OCI-LY7 (cell line): Measurements from ENCODE around the gene TAF4. TPM values are rescaled to one million over a fixed set of nuclear protein-coding genes. Genes with fewer than 3 reads are reported as not detected.

Experiments
- BruUV-seq: library from RNA; stranded (reverse); fragments of 400-500 nt; replicated peaks from 2 replicates; lab custom pipeline; 2021; lab: Mats Ljungman, UMichigan
- CTCF ChIA-PET: fragments of 300-600 bp; sonication (Branson Sonifier 250); formaldehyde crosslinking; loops from one replicate; lab custom pipeline; 2022; ENCODE audit warnings: antibody characterized with exemption; ENCODE audit not compliant: unreplicated experiment; lab: Charles Lee
- POLR2A ChIA-PET: fragments of 300-600 bp; sonication (Branson Sonifier 250); formaldehyde crosslinking; loops from one replicate; lab custom pipeline; 2022; ENCODE audit warnings: antibody characterized with exemption; lab: Charles Lee
- DNase-seq: peaks from one replicate; pipeline ENCODE4 v3.0.0-alpha.2; 2015; ENCODE audit warnings: low spot score
- H2AFZ ChIP-seq: fragments of 200-600 bp; sonication (generic), shearing (Covaris generic); 2 replicates; pipeline ENCODE4 v1.6.1; 2014; ENCODE audit warnings: mild to moderate bottlenecking, antibody characterized with exemption, low read length, moderate library complexity
- H3K27ac ChIP-seq: fragments of 200-600 bp; sonication (generic); 2 replicates; pipeline ENCODE4 v1.5.1; 2014; ENCODE audit warnings: mixed run types, low read depth, mild to moderate bottlenecking, moderate library complexity, low read length, inconsistent platforms; ENCODE audit not compliant: poor library complexity, severe bottlenecking
- H3K36me3 ChIP-seq: fragments of 200-600 bp; sonication (generic); 2 replicates; pipeline ENCODE4 v1.6.1; 2014; ENCODE audit warnings: mild to moderate bottlenecking, antibody characterized with exemption, low read length, moderate library complexity, mixed read lengths; ENCODE audit not compliant: insufficient read depth
- H3K4me1 ChIP-seq: fragments of 200-600 bp; sonication (generic); 2 replicates; pipeline ENCODE4 v1.5.1; 2014; ENCODE audit warnings: mild to moderate bottlenecking, low read length; ENCODE audit not compliant: insufficient read depth, poor library complexity, severe bottlenecking
- H3K4me2 ChIP-seq: fragments of 200-600 bp; sonication (generic); 2 replicates; pipeline ENCODE4 v1.6.1; 2014; ENCODE audit warnings: mild to moderate bottlenecking, low read length
- H3K4me3 ChIP-seq: fragments of 200-600 bp; sonication (generic); 2 replicates; pipeline ENCODE4 v1.5.1; 2014; ENCODE audit warnings: mild to moderate bottlenecking, low read depth, low read length; ENCODE audit not compliant: poor library complexity, severe bottlenecking
- H3K79me2 ChIP-seq: fragments of 200-600 bp; sonication (generic); 2 replicates; pipeline ENCODE4 v1.6.1; 2016; ENCODE audit warnings: low read depth, mild to moderate bottlenecking, low read length, moderate library complexity, mixed read lengths; ENCODE audit not compliant: insufficient read depth
- H3K9me2 ChIP-seq: fragments of 200-600 bp; sonication (generic); 2 replicates; pipeline ENCODE4 v1.6.1; 2016; ENCODE audit warnings: mild to moderate bottlenecking, low read length, mixed read lengths; ENCODE audit not compliant: insufficient read depth
- H3K9me3 ChIP-seq: fragments of 200-600 bp; sonication (generic); 2 replicates; pipeline ENCODE4 v1.6.1; 2014; ENCODE audit warnings: mild to moderate bottlenecking, mixed run types, low read length, mixed read lengths
- H4K20me1 ChIP-seq: fragments of 200-600 bp; sonication (generic); 2 replicates; pipeline ENCODE4 v1.6.1; 2014; ENCODE audit warnings: mild to moderate bottlenecking, antibody characterized with exemption, low read length, moderate library complexity, mixed read lengths; ENCODE audit not compliant: insufficient read depth
- CTCF ChIP-seq: fragments of 200-600 bp; sonication (generic); conservative IDR thresholded peaks from 2 replicates; pipeline ENCODE4 v1.5.1; 2014; ENCODE audit warnings: mild to moderate bottlenecking, antibody characterized with exemption, low read length, moderate library complexity, mixed read lengths
- EZH2phosphoT487 ChIP-seq: fragments of 200-600 bp; sonication (generic); IDR thresholded peaks from 2 replicates; pipeline ENCODE4 v1.6.1; 2018; ENCODE audit warnings: low read depth, borderline replicate concordance, mild to moderate bottlenecking, mixed run types, antibody characterized with exemption, low read length, moderate library complexity, mixed read lengths
- intact Hi-C: fragments of 100-400 bp; cut with micrococcal nuclease; formaldehyde crosslinking; loops from one replicate; pipeline ENCODE4 v1.10.0; 2022; ENCODE audit not compliant: unreplicated experiment
- total RNA-seq, 2 experiments: library from RNA; depleted of rRNA in 1 of 2; stranded (reverse); fragments of >200 nt in 1 of 2; shearing (Covaris generic) in 1 of 2; gene quantifications; 2 replicates each; pipeline ENCODE4 v1.2.3, GENCODE V29; 2014 to 2022

Gene TAF4
- total RNA-seq, 2 experiments from 2014 or later = 11.2 to 38.9 TPM

GRCh38 chr20:61927193-61927825, 138.4 kb downstream of the TAF4 start:
- Histone ChIP-seq H3K4me3 (no peak overlapping the region), H3K36me3 (no peaks in the 10 kb centered on the region), H3K27ac (no peak overlapping the region), H3K4me1 (no peaks in the 10 kb centered on the region), H3K4me2 (no peak overlapping the region), H4K20me1 (no peaks in the 10 kb centered on the region), H2AFZ (no peak overlapping the region), H3K9me2 (no peaks in the 10 kb centered on the region), H3K9me3 (no peaks in the 10 kb centered on the region), H3K79me2 (no peaks in the 10 kb centered on the region)
- no TSS peak for BruUV-seq
- intact Hi-C loops = no loop called here
- CTCF ChIA-PET = no interaction called here
- DNase-seq = no peak
- no peak for TF ChIP-seq CTCF
- no peak for TF ChIP-seq EZH2phosphoT487
- POLR2A ChIA-PET = no interaction called here

GRCh38 chr20:61926796-61927192, 138.9 kb downstream of the TAF4 start:
- Histone ChIP-seq H3K79me2 (no peaks in the 10 kb centered on the region), H3K36me3 (no peaks in the 10 kb centered on the region), H3K4me1 (no peaks in the 10 kb centered on the region), H3K27ac (no peak overlapping the region), H3K4me2 (no peak overlapping the region), H3K4me3 (no peak overlapping the region), H3K9me2 (no peaks in the 10 kb centered on the region), H2AFZ (no peak overlapping the region), H3K9me3 (no peaks in the 10 kb centered on the region), H4K20me1 (no peaks in the 10 kb centered on the region)
- BruUV-seq = no TSS peak
- no peak for TF ChIP-seq CTCF
- TF ChIP-seq EZH2phosphoT487 = no peak
- intact Hi-C loops = no loop called here
- CTCF ChIA-PET = no interaction called here
- POLR2A ChIA-PET = no interaction called here
- no peak for DNase-seq

GRCh38 chr20:61926253-61926613, 139.4 kb downstream of the TAF4 start:
- CTCF ChIA-PET = no interaction called here
- H3K9me2 ChIP-seq = no peaks in the 10 kb centered on the region

More at GRCh38 chr20:61926253-61926613, 139.4 kb downstream of the TAF4 start:
- Histone ChIP-seq H3K4me3 (no peak overlapping the region), H4K20me1 (no peaks in the 10 kb centered on the region), H3K9me3 (no peaks in the 10 kb centered on the region), H3K79me2 (no peaks in the 10 kb centered on the region), H3K27ac (no peak overlapping the region), H2AFZ (no peak overlapping the region), H3K4me2 (no peak overlapping the region), H3K4me1 (no peaks in the 10 kb centered on the region), H3K36me3 (no peaks in the 10 kb centered on the region)
- POLR2A ChIA-PET = no interaction called here
- intact Hi-C loops = no loop called here
- BruUV-seq = no TSS peak
- TF ChIP-seq EZH2phosphoT487 = no peak
- TF ChIP-seq CTCF = no peak
- no peak for DNase-seq
